SU-DHL-6 (cell line): ENCODE results near the gene GSTO2.

Experiments used
- H2AFZ ChIP-seq: fragments of 200-600 bp; sonication (generic); 2 replicates; pipeline ENCODE4 v1.6.1; 2014; ENCODE audit warnings: low read depth, mild to moderate bottlenecking, moderate library complexity, mixed read lengths, antibody characterized with exemption, low read length; ENCODE audit not compliant: severe bottlenecking
- H3F3A ChIP-seq: fragments of 200-600 bp; shearing (Covaris generic); 2 replicates; pipeline ENCODE4 v1.6.0; 2016; ENCODE audit warnings: antibody characterized with exemption, mild to moderate bottlenecking; ENCODE audit not compliant: insufficient read depth
- H3K27ac ChIP-seq: fragments of 200-600 bp; sonication (generic); 2 replicates; pipeline ENCODE4 v1.5.1; 2016; ENCODE audit warnings: low read depth, mild to moderate bottlenecking, low read length, moderate library complexity, mixed read lengths
- H3K27me3 ChIP-seq: fragments of 200-600 bp; sonication (generic), shearing (Covaris generic); 2 replicates; pipeline ENCODE4 v1.6.0; 2014; ENCODE audit warnings: mild to moderate bottlenecking, low read length
- H3K36me3 ChIP-seq: fragments of 200-600 bp; sonication (generic); 2 replicates; pipeline ENCODE4 v1.6.1; 2014; ENCODE audit warnings: mild to moderate bottlenecking, low read length, mixed read lengths
- H3K4me2 ChIP-seq: fragments of 300-600, 200-600 bp; shearing (Covaris generic), sonication (generic); 2 replicates; pipeline ENCODE4 v1.6.0; 2014; ENCODE audit warnings: low read length, low read depth, mild to moderate bottlenecking; ENCODE audit not compliant: poor library complexity, severe bottlenecking
- H3K4me3 ChIP-seq: fragments of 200-600 bp; sonication (generic); 2 replicates; pipeline ENCODE4 v1.5.1; 2014; ENCODE audit warnings: antibody characterized with exemption, low read length, mild to moderate bottlenecking, mixed read lengths; ENCODE audit not compliant: insufficient read depth, poor library complexity, severe bottlenecking
- H3K79me2 ChIP-seq: fragments of 200-600 bp; sonication (generic); 2 replicates; pipeline ENCODE4 v1.6.1; 2014; ENCODE audit warnings: mild to moderate bottlenecking, low read length, moderate library complexity; ENCODE audit not compliant: insufficient read depth
- H3K9ac ChIP-seq: fragments of 200-600 bp; sonication (generic); 2 replicates; pipeline ENCODE4 v1.7.0; 2014; ENCODE audit warnings: mild to moderate bottlenecking, low read length
- H3K9me2 ChIP-seq: fragments of 200-600 bp; sonication (generic); replicated peaks from 2 replicates; pipeline ENCODE4 v1.6.1; 2014; ENCODE audit warnings: low read length; ENCODE audit not compliant: insufficient read depth
- H3K9me3 ChIP-seq: fragments of 200-600 bp; sonication (generic); 2 replicates; pipeline ENCODE4 v1.6.1; 2014; ENCODE audit warnings: low read length, mixed read lengths; ENCODE audit not compliant: insufficient read depth
- H4K20me1 ChIP-seq: fragments of 200-600 bp; sonication (generic); 2 replicates; pipeline ENCODE4 v1.6.1; 2014; ENCODE audit warnings: low read depth, mild to moderate bottlenecking, antibody characterized with exemption, low read length, moderate library complexity, mixed read lengths
- EZH2phosphoT487 ChIP-seq: fragments of 200-600 bp; sonication (generic), shearing (Covaris generic); conservative IDR thresholded peaks from 2 replicates; pipeline ENCODE4 v1.6.1; 2018; ENCODE audit warnings: mild to moderate bottlenecking, antibody characterized with exemption, low read length, moderate library complexity, mixed read lengths
- TF ChIP-seq, protein P1 (sequence below): fragments of 200-600 bp; sonication (generic); IDR thresholded peaks from one replicate; pipeline ENCODE4 v1.5.1; 2017; ENCODE audit warnings: antibody characterized with exemption, mild to moderate bottlenecking, low read length, moderate library complexity; ENCODE audit not compliant: insufficient read depth, poor library complexity, severe bottlenecking

The GSTO2 gene

DNA sequence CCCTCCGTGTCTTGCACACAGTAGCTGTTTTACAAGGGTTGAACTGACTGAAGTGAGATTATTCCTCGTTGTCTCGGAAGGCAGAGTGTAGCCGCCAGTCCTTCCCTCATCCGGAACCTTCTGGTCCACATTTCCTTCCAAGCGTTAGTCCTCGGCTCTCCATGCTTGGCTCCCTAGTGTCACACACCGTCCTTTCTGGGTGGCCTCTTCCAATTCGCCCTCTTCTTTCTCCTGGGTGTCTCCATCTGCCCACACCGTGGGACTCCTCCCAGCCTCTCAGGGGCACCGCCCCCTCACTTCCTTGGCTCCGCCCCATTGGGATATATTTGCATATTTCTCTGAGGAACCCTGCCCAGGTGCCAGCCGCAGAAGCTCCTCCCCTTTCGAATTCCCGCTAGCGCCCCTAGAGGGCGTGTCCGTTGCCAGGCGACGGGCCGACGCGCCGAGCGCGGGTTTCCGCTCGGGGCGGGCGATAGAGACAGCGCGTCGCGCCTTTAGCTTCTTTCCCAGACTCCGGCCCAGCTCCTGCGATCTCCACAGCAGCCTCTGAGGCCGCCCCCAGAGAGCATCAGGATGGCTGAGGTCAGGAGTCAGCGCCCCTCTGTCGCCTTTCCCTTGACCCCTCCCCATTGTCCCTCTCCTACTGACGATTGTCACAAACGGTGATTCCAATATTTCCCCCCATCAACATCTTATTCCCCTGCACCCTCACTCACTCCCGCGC, 84.5 kb downstream of the GSTO2 start, which contains the start of gene CFAP58:
Gene CFAP58, plus strand, starts transcription at position 509 of the 724 bp plus-strand sequence. Its CDS starts 65 bp downstream, at position 574.
- no peaks in the 10 kb centered on the region for H3K79me2 ChIP-seq
- no peak within 1 kb of the TSS for H3K4me3 ChIP-seq
- TF ChIP-seq, protein P1, sequence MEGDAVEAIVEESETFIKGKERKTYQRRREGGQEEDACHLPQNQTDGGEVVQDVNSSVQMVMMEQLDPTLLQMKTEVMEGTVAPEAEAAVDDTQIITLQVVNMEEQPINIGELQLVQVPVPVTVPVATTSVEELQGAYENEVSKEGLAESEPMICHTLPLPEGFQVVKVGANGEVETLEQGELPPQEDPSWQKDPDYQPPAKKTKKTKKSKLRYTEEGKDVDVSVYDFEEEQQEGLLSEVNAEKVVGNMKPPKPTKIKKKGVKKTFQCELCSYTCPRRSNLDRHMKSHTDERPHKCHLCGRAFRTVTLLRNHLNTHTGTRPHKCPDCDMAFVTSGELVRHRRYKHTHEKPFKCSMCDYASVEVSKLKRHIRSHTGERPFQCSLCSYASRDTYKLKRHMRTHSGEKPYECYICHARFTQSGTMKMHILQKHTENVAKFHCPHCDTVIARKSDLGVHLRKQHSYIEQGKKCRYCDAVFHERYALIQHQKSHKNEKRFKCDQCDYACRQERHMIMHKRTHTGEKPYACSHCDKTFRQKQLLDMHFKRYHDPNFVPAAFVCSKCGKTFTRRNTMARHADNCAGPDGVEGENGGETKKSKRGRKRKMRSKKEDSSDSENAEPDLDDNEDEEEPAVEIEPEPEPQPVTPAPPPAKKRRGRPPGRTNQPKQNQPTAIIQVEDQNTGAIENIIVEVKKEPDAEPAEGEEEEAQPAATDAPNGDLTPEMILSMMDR, result no peak
- no peak for TF ChIP-seq EZH2phosphoT487
- H3F3A ChIP-seq, result no peaks in the 10 kb centered on the region
- no peak within 1 kb of the TSS for H2AFZ ChIP-seq
- no peak within 1 kb of the TSS for H3K9ac ChIP-seq
- no peaks in the 10 kb centered on the region for H4K20me1 ChIP-seq
- no peaks in the 10 kb centered on the region for H3K27me3 ChIP-seq
- H3K27ac ChIP-seq, result no peak within 1 kb of the TSS
- H3K9me2 ChIP-seq, result no peaks in the 10 kb centered on the region
- no peaks in the 10 kb centered on the region for H3K9me3 ChIP-seq
- no peak within 1 kb of the TSS for H3K4me2 ChIP-seq
- no peaks in the 10 kb centered on the region for H3K36me3 ChIP-seq
